HG02763 (cell line): ENCODE results near the gene OR9Q1.

Experiments used
- ATAC-seq: cut with Tn5 transposase; IDR thresholded peaks from one replicate; pipeline ENCODE4 v1.9.1; 2021; ENCODE audit warnings: mild to moderate bottlenecking, moderate library complexity; ENCODE audit not compliant: unreplicated experiment

Gene OR9Q1

DNA sequence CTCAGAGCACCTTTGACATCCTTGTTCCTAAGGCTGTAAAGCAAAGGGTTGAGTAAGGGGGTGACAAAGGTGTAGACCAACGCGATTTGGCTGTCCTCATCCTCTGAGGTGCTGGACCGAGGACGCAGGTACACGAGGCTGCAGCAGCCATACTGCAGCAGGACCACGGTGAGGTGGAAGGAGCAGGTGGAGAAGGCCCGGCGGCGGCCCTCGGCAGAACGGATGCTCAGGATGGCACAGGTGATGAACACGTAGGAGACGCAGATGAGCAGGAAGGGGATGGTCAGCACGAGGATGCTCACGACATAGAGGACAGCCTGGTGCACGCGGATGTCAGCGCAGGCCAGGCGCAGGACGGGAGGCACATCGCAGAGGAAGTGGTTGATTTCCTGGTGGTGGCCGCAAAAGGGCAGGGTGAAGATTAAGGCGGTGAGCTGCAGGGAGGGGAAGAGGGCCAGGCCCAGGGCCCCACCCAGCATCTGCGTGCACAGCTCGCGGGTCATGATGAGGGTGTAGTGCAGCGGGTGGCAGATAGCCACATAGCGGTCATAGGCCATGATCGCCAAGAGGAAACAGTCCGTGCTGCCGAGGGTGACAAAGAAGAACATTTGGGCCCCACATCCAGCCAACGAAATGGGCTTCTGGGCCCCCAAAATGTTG lies 204.4 kb downstream of the OR9Q1 start:
- no peak for ATAC-seq
